HG03175 (cell line): ENCODE results near the gene JPT2.

Experiments used
- ATAC-seq: cut with Tn5 transposase; IDR thresholded peaks from one replicate; pipeline ENCODE4 v1.9.1; 2021; ENCODE audit warnings: mild to moderate bottlenecking, moderate library complexity; ENCODE audit not compliant: unreplicated experiment

The JPT2 gene

DNA sequence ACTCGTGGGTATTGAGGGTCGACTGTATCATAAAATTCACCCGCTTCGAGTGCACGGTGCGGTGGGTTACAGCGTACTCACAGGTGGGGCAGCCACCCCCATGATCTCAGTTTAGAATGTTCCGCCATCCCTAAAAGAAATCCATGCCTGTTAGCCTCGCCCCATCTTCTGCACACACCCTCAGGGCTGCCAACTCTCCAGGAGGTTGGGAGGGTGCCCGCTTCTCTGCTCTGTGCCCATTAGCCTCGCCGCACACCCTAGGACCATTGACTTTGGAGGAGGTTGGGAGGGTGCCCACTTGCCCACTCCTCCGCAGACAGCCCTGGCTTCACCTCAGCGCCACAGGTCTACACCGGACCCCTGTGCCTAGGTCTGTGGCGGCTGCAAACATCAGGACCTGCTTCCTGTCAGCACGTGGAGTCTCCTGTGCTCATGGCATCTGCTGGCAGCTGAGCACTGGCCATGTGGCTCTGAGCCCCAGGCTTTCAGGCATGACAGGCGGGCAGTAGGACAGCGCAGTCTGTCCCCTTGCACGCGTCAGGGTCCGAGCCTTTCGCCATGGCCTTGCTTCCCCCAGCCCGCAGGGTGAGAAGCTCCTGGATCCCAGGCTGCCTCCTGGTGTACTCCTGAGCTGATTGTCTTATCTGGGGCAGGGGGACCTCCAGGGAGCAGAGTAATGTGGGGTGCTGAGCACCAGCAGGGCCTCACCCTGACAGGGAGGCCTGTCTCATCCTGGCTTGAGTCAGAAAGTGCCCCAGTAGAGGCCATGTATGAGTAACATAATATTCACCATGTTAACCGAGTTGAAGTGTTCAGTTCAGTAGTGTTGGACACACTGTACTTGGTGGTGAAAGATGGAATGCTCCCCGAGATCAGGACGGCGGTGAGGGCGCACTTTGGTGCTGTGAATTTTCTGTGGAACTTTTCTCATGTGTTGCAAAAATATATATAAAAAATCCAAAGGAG lies 71.4 kb downstream of the JPT2 start:
- no peak for ATAC-seq
